HG02623 (cell line): Measurements from ENCODE around the gene SPX.

Experiments
- ATAC-seq: cut with Tn5 transposase; IDR thresholded peaks from one replicate; pipeline ENCODE4 v1.9.1; 2021; ENCODE audit warnings: moderate library complexity; ENCODE audit not compliant: unreplicated experiment

Gene SPX

DNA sequence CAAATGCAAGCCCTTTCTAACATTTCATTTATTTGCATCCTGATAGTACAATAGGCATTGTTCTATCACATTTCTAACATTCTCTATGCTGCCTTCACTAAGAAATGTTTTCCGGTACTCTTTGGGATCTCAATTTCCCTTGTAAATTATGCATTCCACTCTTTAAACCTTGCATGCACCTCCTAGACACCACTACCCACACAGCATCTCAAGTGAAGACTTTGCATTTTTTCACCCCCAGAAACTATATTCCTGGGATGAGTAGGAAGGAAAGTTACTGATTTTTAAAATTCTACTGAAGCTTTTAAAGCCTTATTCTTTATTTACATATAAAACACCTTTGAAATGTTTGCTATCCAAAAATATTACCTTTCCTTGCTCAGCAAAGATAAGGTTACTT lies 51.4 kb downstream of the SPX start:
- ATAC-seq, result no peak

GRCh38 chr12:21580748-21581516 lies 54.8 kb downstream of the SPX start:
- no peak for ATAC-seq
